Hematopoietic multipotent progenitor cell treated with erythropoietin and hydrocortisone succinate and interleukin-3 and kit ligand, for 17 days (in vitro differentiated cells): ENCODE measurements around the gene RTN4R.

ENCODE experiments used
- DNase-seq: peaks from one replicate; pipeline ENCODE4 v3.0.0-alpha.2; 2015; ENCODE audit warnings: low spot score

The RTN4R gene

GRCh38 chr22:20241579-20242392 is 26.3 kb downstream of the RTN4R start:
- DNase-seq: no peak

DNA sequence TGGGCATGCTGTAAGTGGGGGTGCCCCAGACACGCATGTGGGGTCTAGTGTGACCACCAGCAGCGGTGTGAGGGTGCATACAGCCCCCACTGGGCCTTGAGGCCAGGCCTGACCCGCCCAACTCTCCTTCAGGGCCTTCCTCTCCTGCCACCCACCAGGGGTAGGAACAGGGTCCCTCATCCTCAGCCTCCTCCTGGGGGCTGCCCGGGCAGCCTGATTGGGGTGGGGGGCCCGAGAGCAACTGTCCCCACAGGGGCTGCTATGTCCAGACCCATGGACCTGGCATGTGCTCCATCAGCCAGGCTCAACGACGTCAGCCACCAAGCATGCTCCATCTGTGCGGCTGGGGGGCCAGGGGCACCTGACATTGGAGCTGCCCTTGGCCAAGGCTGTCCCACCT is 27.2 kb downstream of the RTN4R start:
- DNase-seq: no peak

- DNase-seq: no peak
Observed at GRCh38 chr22:20240447-20240764, 27.7 kb downstream of the RTN4R start.

GRCh38 chr22:20239676-20240446 is 28.3 kb downstream of the RTN4R start:
- no peak for DNase-seq

- no peak for DNase-seq
Observed at GRCh38 chr22:20238901-20239675, 29.0 kb downstream of the RTN4R start.

DNA sequence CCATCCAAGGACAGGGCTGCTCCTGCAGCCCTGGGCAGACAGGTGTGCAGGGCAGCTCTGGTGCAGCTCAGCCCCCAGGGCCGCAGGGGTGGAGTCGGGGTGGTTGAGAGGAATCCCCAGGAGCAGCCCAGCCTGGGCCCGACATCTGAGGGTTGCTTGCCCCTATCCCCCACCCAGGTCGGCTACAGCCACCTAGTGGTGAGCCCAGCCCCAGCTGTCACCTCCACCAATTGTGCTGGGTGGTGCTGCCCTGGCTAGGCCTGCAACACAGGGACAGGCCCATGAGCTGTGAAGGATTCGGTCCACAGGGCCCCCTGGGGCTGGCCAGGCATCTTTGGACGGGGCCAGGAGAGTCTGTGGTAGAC is 29.6 kb downstream of the RTN4R start:
- no peak for DNase-seq

GRCh38 chr22:20237480-20238440 is 30.4 kb downstream of the RTN4R start:
- DNase-seq: no peak

GRCh38 chr22:20236052-20236717 is 31.9 kb downstream of the RTN4R start:
- DNase-seq: no peak

- DNase-seq: no peak
Observed at GRCh38 chr22:20235389-20235991, 32.6 kb downstream of the RTN4R start.

DNA sequence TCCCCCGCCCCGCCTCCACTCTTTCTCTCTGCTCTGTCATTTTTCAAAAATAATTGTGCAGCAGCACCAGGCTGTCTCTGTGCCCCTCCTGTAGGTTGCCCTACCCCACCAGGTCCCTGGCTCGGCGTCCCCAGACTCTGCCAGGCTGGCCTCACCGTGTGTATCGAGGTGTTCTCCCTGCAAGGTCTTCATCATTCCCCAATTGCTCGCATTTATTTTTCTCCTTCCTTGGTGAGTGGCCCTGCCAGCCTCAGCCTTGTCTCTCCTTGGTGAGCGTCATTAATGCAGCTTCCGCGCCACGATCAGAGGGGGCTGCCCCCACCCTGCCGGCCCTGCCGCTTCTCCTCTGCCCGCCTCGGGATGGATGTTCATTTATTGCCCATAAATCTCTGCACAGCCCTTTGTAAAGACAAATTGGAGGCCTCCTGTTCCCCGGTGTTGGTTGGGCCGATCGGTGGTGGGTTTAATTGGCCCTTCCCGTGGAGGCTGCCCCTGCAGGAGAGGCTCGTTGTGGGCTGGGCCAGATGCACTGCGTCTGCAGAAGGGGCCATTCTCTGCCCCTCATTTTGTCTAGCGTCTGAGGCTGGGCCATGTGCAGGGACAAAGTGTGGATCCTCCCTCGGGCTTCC is 33.2 kb downstream of the RTN4R start:
- DNase-seq: no peak

DNA sequence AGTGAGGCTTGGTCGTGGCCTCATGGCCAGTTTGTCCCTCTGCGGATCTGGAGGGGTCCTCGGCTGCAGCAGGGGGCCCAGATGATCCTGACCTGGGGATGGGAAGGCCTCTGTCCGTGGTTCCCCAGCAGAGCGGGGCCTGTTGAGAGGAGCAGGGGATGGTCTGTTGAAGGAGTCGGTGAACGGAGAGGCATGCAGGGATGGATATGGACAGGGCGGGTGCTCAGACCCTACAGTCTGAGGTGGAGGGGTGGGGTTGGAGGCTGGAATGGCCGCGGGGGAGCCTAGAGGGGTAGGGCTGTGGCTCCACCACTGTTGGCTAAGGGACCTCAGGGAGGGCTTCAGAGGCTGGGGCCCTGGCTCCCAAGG is 33.8 kb downstream of the RTN4R start:
- no peak for DNase-seq

- no peak for DNase-seq
Observed at GRCh38 chr22:20233351-20234313, 34.5 kb downstream of the RTN4R start.

DNA sequence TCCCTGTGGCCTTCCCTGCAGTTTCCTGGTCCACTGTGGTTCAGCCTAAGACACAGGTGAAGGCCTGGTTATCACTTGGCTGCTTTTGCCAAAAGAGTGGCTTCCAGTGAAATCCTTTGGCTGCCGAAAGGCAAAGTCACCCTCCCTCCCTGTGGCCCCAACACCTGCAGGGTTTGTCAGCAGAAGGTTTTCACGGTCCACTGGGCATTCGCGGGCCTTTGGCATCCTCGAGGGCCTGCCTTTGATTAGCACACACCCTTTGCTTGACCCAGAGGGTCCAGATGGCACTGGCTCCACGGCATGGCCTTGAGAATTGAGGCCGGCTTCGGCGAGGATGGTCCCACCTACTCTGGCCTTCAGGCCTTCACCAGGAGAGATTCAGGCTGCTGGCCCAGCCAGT is 35.3 kb downstream of the RTN4R start:
- no peak for DNase-seq

- no peak for DNase-seq
Observed at GRCh38 chr22:20232237-20232598, 35.9 kb downstream of the RTN4R start.

- no peak for DNase-seq
Observed at GRCh38 chr22:20231514-20232236, 36.4 kb downstream of the RTN4R start.

DNA sequence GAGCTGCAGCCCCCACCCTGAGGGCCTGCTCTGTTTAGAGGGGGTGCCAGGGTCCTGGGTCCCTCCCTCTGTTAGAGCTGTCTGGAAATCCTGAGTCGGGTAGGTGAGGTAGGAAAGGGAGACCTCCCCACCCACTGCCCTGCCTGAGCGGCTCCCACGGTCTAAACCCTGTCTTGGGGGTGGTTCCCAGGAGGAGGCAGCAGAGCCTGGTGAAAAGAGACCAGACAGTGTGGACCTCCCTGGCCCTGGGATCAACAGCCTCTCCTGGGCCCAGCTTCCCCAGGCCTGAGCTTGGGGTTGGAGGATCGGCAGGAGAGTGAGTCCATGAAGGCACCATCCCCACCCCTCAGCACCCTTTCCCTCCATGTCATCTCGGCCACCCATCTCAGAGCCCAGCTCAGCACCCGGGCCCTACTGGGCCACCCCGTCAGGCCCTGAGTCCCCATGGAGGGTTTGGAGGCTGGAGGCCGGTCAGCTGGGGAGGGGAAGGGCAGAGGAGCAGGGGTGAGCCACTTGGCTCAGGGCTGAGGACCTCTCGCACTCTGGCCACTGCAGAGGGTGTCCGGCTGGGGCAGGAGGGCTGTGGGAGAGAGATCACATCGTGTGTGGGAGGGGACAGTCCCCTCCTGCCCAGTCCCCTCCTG is 37.2 kb downstream of the RTN4R start:
- no peak for DNase-seq

DNA sequence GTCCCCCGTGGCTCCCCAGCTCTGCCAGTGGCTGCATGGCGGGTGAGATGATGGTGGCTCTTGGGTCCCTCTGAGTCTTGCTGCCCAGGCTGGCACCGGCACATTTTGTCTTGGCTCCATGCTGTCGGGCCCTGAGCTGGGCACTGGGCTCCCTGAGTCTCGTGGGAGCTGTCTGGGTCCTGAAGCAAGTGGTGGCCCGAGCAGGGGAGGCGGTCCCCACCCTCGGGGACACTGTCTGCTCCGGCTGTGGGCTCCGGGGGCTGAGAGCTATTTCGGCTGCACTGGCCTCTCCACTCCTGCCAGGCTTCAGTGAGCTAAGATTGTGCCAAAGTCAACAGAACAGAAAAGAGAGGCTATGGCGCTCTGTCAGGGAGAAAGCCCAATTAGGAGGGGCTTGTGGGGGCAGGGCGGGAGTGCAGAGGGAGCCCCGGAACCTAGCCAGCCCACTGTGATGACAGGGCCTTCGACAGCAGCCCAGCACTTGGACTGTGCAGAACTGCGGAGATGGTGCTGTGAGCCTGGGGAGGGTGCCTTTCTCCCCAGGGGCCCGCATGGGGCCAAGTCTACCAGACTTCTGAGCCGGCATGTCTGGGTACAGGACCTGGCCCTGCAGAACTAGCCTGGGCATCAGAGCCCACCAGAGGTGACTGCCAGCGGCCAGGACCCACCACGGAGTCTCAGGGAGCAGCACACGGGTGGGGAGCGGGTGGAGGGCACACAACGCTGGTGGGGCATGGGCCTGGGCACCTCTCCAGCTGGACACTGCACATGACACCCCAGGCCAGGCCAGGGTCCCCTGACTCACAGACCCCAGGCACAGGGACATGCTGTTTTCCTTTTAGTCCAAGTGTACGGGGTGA is 38.0 kb downstream of the RTN4R start:
- DNase-seq: no peak
